ENCODE results near the gene ITGAL. TPM values are rescaled to one million over a fixed set of nuclear protein-coding genes. Genes with fewer than 3 reads are reported as not detected.

ITGAL gene
- total RNA-seq, 1 experiment from 2014 or later: not detected

- CTCF ChIA-PET: no interaction called here
- peaks cover 29% of the 10 kb centered on the region for H3K4me1 Mint-ChIP-seq (ENCODE audit: low read depth, unreplicated experiment)
Measured at GRCh38 chr16:30439720-30440348, 32.7 kb upstream of the ITGAL start.

GRCh38 chr16:30443631-30444030, 28.9 kb upstream of the ITGAL start:
- no peak for TF ChIP-seq CTCF (IDR thresholded peaks at IDR 0.05; ENCODE audit: unreplicated experiment)
- peaks cover 58% of the 10 kb centered on the region for H3K36me3 Mint-ChIP-seq (ENCODE audit: insufficient read depth, unreplicated experiment)
- peak overlapping the region; percentile 76 for H3K4me3 Mint-ChIP-seq (ENCODE audit: low read depth, unreplicated experiment)
- H3K27me3 Mint-ChIP-seq (ENCODE audit: unreplicated experiment): no peaks in the 10 kb centered on the region
- peak overlapping the region; percentile 7 for H3K27ac Mint-ChIP-seq (ENCODE audit: unreplicated experiment)
- no peak for DNase-seq
- H3K9me3 Mint-ChIP-seq (ENCODE audit: low read depth, unreplicated experiment): peaks cover 2% of the 10 kb centered on the region
- CTCF ChIA-PET: no interaction called here
- H3K4me1 Mint-ChIP-seq (ENCODE audit: low read depth, unreplicated experiment): peaks cover 51% of the 10 kb centered on the region
- no TSS peak for BruUV-seq (replicated peaks)
- intact Hi-C loops (cut with micrococcal nuclease; ENCODE audit: unreplicated experiment): loop anchor here (2.0 kb wide), 1 partner anchor 13 kb away; the partner anchor contains the start of gene DCTPP1

More at GRCh38 chr16:30439720-30440348, 32.7 kb upstream of the ITGAL start:
- intact Hi-C loops (cut with micrococcal nuclease; ENCODE audit: unreplicated experiment): loop anchor here (10.0 kb wide), 1 partner anchor 145 kb away; the partner anchor contains the start of gene ZNF785
- Mint-ChIP-seq H3K9me3 (ENCODE audit: low read depth, unreplicated experiment) (no peaks in the 10 kb centered on the region), H3K36me3 (ENCODE audit: insufficient read depth, unreplicated experiment) (peaks cover 31% of the 10 kb centered on the region), H3K4me3 (ENCODE audit: low read depth, unreplicated experiment) (no peak overlapping the region), H3K27me3 (ENCODE audit: unreplicated experiment) (no peaks in the 10 kb centered on the region), H3K27ac (ENCODE audit: unreplicated experiment) (no peak overlapping the region)
- no TSS peak for BruUV-seq (replicated peaks)
- no peak for TF ChIP-seq CTCF (IDR thresholded peaks at IDR 0.05; ENCODE audit: unreplicated experiment)
- DNase-seq: no peak

- Mint-ChIP-seq H3K36me3 (ENCODE audit: insufficient read depth, unreplicated experiment) (peaks cover 58% of the 10 kb centered on the region), H3K27me3 (ENCODE audit: unreplicated experiment) (no peaks in the 10 kb centered on the region), H3K4me1 (ENCODE audit: low read depth, unreplicated experiment) (peaks cover 53% of the 10 kb centered on the region), H3K27ac (ENCODE audit: unreplicated experiment) (peak overlapping the region; percentile 62), H3K9me3 (ENCODE audit: low read depth, unreplicated experiment) (peaks cover 2% of the 10 kb centered on the region), H3K4me3 (ENCODE audit: low read depth, unreplicated experiment) (peak overlapping the region; percentile 76)
- no TSS peak for BruUV-seq (replicated peaks)
- CTCF ChIA-PET: interaction anchor here (0.8 to 1.0 kb wide), 2 partner anchors 15 to 91 kb away, joined by 3 to 4 read pairs; partner anchors contain the start of gene DCTPP1
- intact Hi-C loops (cut with micrococcal nuclease; ENCODE audit: unreplicated experiment): loop anchor here (2.0 to 5.0 kb wide), 2 partner anchors 14 to 83 kb away; partner anchors contain the start of genes DCTPP1 and ZNF768
- no peak for DNase-seq
- TF ChIP-seq CTCF (IDR thresholded peaks at IDR 0.05; ENCODE audit: unreplicated experiment): no peak
Measured at GRCh38 chr16:30444231-30445148, 28.1 kb upstream of the ITGAL start.

- H3K36me3 Mint-ChIP-seq (ENCODE audit: insufficient read depth, unreplicated experiment): peaks cover 58% of the 10 kb centered on the region
- H3K27me3 Mint-ChIP-seq (ENCODE audit: unreplicated experiment): no peaks in the 10 kb centered on the region
- H3K4me3 Mint-ChIP-seq (ENCODE audit: low read depth, unreplicated experiment): peak overlapping the region; percentile 76
- DNase-seq: no peak
- no peak for TF ChIP-seq CTCF (IDR thresholded peaks at IDR 0.05; ENCODE audit: unreplicated experiment)
- peaks cover 2% of the 10 kb centered on the region for H3K9me3 Mint-ChIP-seq (ENCODE audit: low read depth, unreplicated experiment)
- intact Hi-C loops (cut with micrococcal nuclease; ENCODE audit: unreplicated experiment): loop anchor here (2.0 to 5.0 kb wide), 2 partner anchors 14 to 82 kb away; partner anchors contain the start of genes DCTPP1 and ZNF768
- H3K4me1 Mint-ChIP-seq (ENCODE audit: low read depth, unreplicated experiment): peaks cover 53% of the 10 kb centered on the region
- no TSS peak for BruUV-seq (replicated peaks)
- CTCF ChIA-PET: interaction anchor here (0.8 to 1.0 kb wide), 2 partner anchors 15 to 91 kb away, joined by 3 to 4 read pairs; partner anchors contain the start of gene DCTPP1
- peak overlapping the region; percentile 62 for H3K27ac Mint-ChIP-seq (ENCODE audit: unreplicated experiment)
Measured at GRCh38 chr16:30445149-30445407, 27.5 kb upstream of the ITGAL start.

All from Calu3 (cell line).